Testis (tissue), 5 donors: Measurements from ENCODE around the gene USP49. TPM values are rescaled to one million over a fixed set of nuclear protein-coding genes. Genes with fewer than 3 reads are reported as not detected.
"Not testable (repeated sequence)": the region's sequence is repeated elsewhere in the genome, so short reads cannot be mapped to it uniquely, and the experiment has no call there.

Experiments
- DNase-seq: peaks from one replicate; pipeline ENCODE4 v3.0.0-alpha.2; 2019
- H3K27ac ChIP-seq, 2 donors: fragments of 200-600 bp; sonication (generic); one replicate each; pipeline ENCODE4 v1.5.1; 2019
- H3K27me3 ChIP-seq: fragments of 200-600 bp; sonication (generic); one replicate; pipeline ENCODE4 v1.5.1; 2019
- H3K36me3 ChIP-seq: fragments of 200-600 bp; sonication (generic); one replicate; pipeline ENCODE4 v1.5.1; 2017; ENCODE audit warnings: low read depth; ENCODE audit errors: missing control alignments
- H3K4me1 ChIP-seq: fragments of 200-600 bp; sonication (generic); one replicate; pipeline ENCODE4 v1.5.1; 2019
- H3K4me3 ChIP-seq, 2 donors: fragments of 200-600 bp; sonication (generic); one replicate each; pipeline ENCODE4 v1.5.1; 2017 to 2019
- H3K9me3 ChIP-seq: fragments of 200-600 bp; sonication (generic); one replicate; pipeline ENCODE4 v1.5.1; 2017
- CTCF ChIP-seq, 3 experiments: fragments of 450-650 bp in 2 of 3; fragments of 200-600 bp in 1 of 3; sonication (generic) in 1 of 3; IDR thresholded peaks; one replicate each; pipeline ENCODE4 v1.5.1; 2016 to 2019; ENCODE audit warnings: antibody characterized with exemption in 3 of 3, mild to moderate bottlenecking in 2 of 3, moderate library complexity in 1 of 3
- POLR2A ChIP-seq: fragments of 450-650 bp; IDR thresholded peaks from one replicate; pipeline ENCODE4 v1.6.1; 2017; ENCODE audit warnings: antibody characterized with exemption, mild to moderate bottlenecking, moderate library complexity
- WGBS, 2 donors: methylation state at CpG; one replicate each; pipeline ENCODE4 v1.1.5; 2018; 5-methylcytosine and 5-hydroxymethylcytosine counted together
- intact Hi-C: fragments of 100-400 bp; cut with DNase I; formaldehyde crosslinking; loops from one replicate; pipeline ENCODE4 v1.15.1; 2023; ENCODE audit warnings: low total_unique reads
- long read RNA-seq, 2 donors: transcript quantifications; one replicate each; lab custom pipeline, GENCODE V29; 2026
- polyA plus RNA-seq: library from polyadenylated mRNA; stranded (reverse); fragments of 350-450 nt; fragmentation: Illumina TruSeq; extraction: RNeasy Lipid Tissue Mini Kit (QIAGEN cat#74804); gene quantifications from one replicate; pipeline ENCODE4 v1.2.3, GENCODE V29; 2014; ENCODE audit warnings: low read depth, low replicate concordance; ENCODE audit not compliant: insufficient read depth
- total RNA-seq, 2 donors: library from RNA; depleted of rRNA; stranded (reverse); fragments of >200 nt; gene quantifications; one replicate each; pipeline ENCODE4 v1.2.3, GENCODE V29; 2016

The USP49 gene
- total RNA-seq = 10 to 100 TPM; 19.7 to 26.3 TPM
- 9.3 TPM for polyA plus RNA-seq
- long read RNA-seq, donor 1 = 0 reads
- long read RNA-seq, donor 2 = 0 reads

DNA sequence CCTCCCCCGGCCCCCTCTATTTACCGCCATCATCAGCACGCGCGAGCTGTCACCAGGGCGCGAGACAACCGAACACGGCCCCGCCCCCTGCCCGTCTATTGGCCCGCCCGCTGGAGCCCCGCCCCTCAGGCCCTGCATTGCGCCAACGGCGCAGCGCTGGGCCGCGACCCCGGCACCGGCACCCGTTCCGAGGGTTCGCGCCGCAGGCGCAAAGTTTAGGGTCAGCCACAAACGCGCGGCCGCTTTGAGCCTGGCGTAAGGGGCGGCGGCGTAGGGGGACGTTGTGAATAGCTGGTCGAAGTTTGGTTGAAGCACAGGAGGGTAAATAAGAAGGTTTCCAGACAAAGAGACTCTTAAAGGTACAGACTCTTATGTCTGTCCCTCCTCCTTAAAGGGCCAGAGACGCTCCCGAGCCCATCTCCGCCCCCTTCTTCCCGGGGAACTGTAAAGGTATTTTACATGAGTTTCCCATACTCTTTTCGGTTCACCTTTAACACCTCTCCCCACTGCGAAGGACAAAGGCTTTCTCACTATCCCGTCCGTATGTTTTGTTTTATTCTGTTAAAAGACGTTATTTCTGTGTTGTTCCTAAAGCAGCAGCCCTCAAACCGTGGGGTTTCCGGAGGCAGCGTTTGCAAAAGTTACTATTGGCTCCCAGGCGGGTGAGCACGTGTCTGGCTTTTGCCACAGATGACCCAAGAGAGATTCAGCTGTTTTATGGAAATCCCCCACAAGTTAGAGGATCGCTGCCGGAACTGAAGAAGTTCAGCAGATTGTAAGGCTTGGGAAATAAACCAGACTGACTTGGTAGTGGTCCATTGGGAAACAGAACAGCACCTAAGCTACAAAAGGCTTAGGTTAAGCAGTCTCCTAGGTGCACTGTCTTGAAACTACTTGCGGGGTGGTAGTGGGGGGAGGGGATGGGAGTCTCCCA, at the start of gene USP49:
Gene USP49 (minus strand): TSS at position 76 of the 934 bp plus-strand sequence. CDS start 88,392 bp downstream, outside the sequence.
- 0 to 2% methylated on average over 28 to 51 of the region's 55 CpGs for WGBS, 2 donors
- TF ChIP-seq CTCF (IDR thresholded peaks at IDR 0.05) (no peak), POLR2A (no peak)
- peak within 1 kb of the TSS; percentile 57 to 69 for H3K27ac ChIP-seq
- H3K4me3 ChIP-seq = peak within 1 kb of the TSS; percentile 58 to 79
- H3K4me1 ChIP-seq = peaks cover 6% of the 10 kb centered on the region
- no peaks in the 10 kb centered on the region for H3K9me3 ChIP-seq
- H3K27me3 ChIP-seq = no peaks in the 10 kb centered on the region
- DNase-seq = peak; percentile 95
- intact Hi-C loops = no loop called here
- H3K36me3 ChIP-seq = no peaks in the 10 kb centered on the region

DNA sequence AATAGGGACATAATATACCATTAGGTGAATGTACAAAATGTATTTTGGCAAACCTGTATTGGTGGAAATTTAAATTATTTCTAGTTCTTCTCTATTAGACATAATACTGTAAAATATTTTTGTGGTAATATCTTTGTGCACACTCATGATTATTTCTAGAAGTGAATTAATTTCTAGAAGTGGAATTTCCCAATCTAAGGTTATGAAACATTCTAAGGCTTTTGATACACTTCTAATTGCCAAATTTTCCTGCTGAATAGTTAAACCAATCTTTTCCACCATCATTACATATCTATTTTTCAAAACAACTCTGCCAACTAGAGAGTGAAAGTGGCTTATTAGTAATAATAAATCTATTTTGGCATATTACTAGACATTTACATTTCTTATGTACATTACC, 48.3 kb upstream of the USP49 start:
- Histone ChIP-seq H3K36me3 (no peaks in the 10 kb centered on the region), H3K4me3 (no peak overlapping the region), H3K9me3 (no peaks in the 10 kb centered on the region), H3K27ac (no peak overlapping the region), H3K27me3 (no peaks in the 10 kb centered on the region), H3K4me1 (peaks cover 28% of the 10 kb centered on the region)
- intact Hi-C loops = no loop called here
- DNase-seq = no peak
- no peak for TF ChIP-seq CTCF (IDR thresholded peaks at IDR 0.05)
- no peak for TF ChIP-seq POLR2A

DNA sequence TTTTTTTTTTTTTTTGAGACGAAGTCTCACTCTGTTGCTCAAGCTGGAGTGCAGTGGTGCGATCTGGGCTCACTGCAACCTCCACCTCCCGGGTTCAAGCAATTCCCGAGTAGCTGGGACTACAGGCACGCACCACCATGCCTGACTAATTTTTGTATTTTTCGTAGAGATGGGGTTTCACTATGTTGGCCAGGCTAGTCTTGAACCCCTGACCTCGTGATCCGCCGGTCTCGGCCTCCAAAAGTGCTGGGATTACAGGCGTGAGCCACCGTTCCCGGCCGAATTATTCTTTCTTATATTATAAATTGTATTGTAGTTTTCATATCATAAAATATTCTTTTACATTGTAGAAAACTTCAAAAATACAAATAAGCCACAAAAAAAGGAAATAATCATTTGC, 47.7 kb upstream of the USP49 start:
- 49 to 69% methylated on average over 14 of the region's 14 CpGs for WGBS, 2 donors
- H3K4me3 ChIP-seq, H3K27ac ChIP-seq, H3K27me3 ChIP-seq, intact Hi-C loops, H3K36me3 ChIP-seq, H3K9me3 ChIP-seq, DNase-seq: not testable (repeated sequence)
- H3K4me1 ChIP-seq = peaks cover 33% of the 10 kb centered on the region

DNA sequence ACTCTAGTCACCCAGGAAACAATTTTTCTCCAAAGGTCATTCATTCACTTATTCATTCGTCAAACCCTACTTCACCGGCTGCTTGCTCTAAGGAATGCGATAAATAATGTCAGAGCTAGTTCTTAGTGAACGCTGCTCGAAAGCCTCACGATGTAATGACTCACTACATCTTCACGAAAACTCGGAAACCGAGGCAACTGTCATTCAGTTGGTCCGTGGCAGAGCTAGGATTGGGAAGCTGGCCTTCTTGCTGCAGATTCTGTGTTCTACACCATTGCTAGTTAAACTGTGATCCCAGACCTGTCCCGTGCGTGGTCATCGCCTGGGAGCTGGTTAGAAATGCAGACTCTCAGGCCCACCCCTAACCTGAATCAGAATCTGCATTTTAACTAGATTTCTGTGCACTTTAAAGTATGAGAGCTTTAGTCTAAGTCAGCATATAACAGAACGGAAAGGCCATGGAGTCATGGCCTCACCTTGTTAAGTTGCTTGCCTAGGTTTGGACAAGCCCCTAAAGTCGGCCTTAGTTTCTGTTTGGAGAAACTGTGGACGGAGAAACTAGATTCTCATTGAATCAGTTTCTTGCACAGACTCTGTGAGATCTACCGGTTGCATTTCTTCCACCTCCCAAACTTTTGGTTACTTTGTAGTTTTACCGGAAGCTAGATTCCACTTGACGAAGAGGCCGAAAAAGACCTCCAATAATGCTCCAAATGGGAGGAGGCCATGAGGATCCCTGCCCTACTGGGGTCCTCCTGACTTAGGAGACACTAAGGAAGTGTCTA, 47.1 kb upstream of the USP49 start:
- WGBS, 2 donors = 16 to 23% methylated on average over 20 of the region's 20 CpGs
- H3K4me3 ChIP-seq = peak overlapping the region; percentile 70 to 81
- no peaks in the 10 kb centered on the region for H3K36me3 ChIP-seq
- H3K27me3 ChIP-seq = no peaks in the 10 kb centered on the region
- H3K9me3 ChIP-seq = no peaks in the 10 kb centered on the region
- DNase-seq = no peak
- peaks cover 36% of the 10 kb centered on the region for H3K4me1 ChIP-seq
- intact Hi-C loops = no loop called here
- no peak for TF ChIP-seq CTCF (IDR thresholded peaks at IDR 0.05)
- H3K27ac ChIP-seq = peak overlapping the region in 1 of 2 donors; percentile 29
